ENCODE data around the gene FBXO17.

DNA sequence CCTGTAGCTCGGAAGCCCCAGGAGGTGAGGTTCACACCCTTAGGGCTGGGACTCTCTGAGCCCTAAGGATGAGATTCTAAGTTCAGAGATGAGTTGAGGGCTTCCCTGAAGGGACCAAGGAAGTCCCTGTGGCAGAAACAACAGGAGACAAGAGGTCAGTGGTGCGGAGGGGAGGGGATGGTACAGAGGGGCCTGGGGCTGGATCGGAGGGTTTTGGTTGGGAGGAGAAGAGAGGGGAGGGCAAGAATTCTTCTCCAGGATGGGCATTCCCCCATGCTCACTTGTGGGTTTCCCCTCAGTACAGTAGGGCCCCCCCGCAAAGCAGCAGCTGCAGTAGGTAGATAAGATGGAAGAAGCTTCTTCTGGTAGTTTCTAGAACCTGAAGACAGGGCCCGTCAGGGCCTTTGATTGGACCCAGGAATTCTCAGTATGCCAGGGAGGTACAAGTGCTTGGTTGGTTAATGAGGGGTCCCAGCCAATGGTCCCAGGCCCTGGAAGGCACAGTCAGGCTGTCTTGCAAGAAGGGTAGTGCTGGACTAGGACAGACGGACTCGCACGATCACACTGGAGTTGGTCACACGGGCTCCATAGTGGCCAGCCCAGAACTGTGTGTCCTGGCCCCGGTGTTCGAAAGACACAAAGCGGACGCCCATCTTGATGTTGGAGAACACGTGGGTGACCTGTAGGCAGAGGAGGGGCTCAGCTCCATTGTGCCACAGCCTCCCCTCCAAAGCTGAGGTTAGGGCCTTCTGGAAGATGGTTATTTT is 49.5 kb upstream of the FBXO17 start:
- TF ChIP-seq EZH2 (IDR thresholded peaks at IDR 0.05; ENCODE audit: borderline replicate concordance, low read length) = no peak
- TF ChIP-seq, protein P1, sequence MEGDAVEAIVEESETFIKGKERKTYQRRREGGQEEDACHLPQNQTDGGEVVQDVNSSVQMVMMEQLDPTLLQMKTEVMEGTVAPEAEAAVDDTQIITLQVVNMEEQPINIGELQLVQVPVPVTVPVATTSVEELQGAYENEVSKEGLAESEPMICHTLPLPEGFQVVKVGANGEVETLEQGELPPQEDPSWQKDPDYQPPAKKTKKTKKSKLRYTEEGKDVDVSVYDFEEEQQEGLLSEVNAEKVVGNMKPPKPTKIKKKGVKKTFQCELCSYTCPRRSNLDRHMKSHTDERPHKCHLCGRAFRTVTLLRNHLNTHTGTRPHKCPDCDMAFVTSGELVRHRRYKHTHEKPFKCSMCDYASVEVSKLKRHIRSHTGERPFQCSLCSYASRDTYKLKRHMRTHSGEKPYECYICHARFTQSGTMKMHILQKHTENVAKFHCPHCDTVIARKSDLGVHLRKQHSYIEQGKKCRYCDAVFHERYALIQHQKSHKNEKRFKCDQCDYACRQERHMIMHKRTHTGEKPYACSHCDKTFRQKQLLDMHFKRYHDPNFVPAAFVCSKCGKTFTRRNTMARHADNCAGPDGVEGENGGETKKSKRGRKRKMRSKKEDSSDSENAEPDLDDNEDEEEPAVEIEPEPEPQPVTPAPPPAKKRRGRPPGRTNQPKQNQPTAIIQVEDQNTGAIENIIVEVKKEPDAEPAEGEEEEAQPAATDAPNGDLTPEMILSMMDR (IDR thresholded peaks at IDR 0.05; ENCODE audit: low read length) = no peak

Data from OCI-LY1 (cell line).